Liver (tissue), 9 donors: Measurements from ENCODE around the gene EBF3. TPM values are rescaled to one million over a fixed set of nuclear protein-coding genes. Genes with fewer than 3 reads are reported as not detected.

Experiments
- DNase-seq: peaks from one replicate; pipeline ENCODE4 v3.0.0-alpha.2; 2017; ENCODE audit warnings: low spot score
- H3K27ac ChIP-seq, 2 donors: one replicate each; pipeline ENCODE4 v1.7.0; 2013; ENCODE audit warnings: inconsistent platforms in 2 of 2, low read length in 2 of 2, control low read depth in 1 of 2, low read depth in 1 of 2, mild to moderate bottlenecking in 1 of 2
- H3K27me3 ChIP-seq, 4 donors: one replicate each; pipeline versions ENCODE4 v1.6.1 to v1.7.0; 2013; ENCODE audit warnings: low read length in 3 of 4, inconsistent platforms in 1 of 4, mild to moderate bottlenecking in 1 of 4, moderate library complexity in 1 of 4; ENCODE audit not compliant: control insufficient read depth in 4 of 4, insufficient read depth in 4 of 4
- H3K36me3 ChIP-seq, 4 donors: one replicate each; pipeline versions ENCODE4 v1.6.1 to v1.7.0; 2013; ENCODE audit warnings: low read length in 3 of 4, mild to moderate bottlenecking in 3 of 4, low read depth in 1 of 4, moderate library complexity in 1 of 4; ENCODE audit not compliant: control insufficient read depth in 4 of 4, insufficient read depth in 3 of 4
- H3K4me1 ChIP-seq, 4 donors: one replicate each; pipeline versions ENCODE4 v1.6.1 to v1.7.0; 2013; ENCODE audit warnings: low read length in 3 of 4, mild to moderate bottlenecking in 3 of 4, moderate library complexity in 1 of 4; ENCODE audit not compliant: control insufficient read depth in 4 of 4, insufficient read depth in 4 of 4
- H3K4me3 ChIP-seq, 3 donors: one replicate each; pipeline versions ENCODE4 v1.6.1 to v1.7.0; 2013; ENCODE audit warnings: low read length in 3 of 3, control low read depth in 1 of 3, low read depth in 1 of 3, mild to moderate bottlenecking in 1 of 3
- H3K9ac ChIP-seq, 2 donors: one replicate each; pipeline ENCODE4 v1.7.0; 2013; ENCODE audit warnings: low read length in 2 of 2, mild to moderate bottlenecking in 2 of 2, moderate library complexity in 2 of 2, control low read depth in 1 of 2, low read depth in 1 of 2
- H3K9me3 ChIP-seq, 4 donors: one replicate each; pipeline versions ENCODE4 v1.6.1 to v1.7.0; 2013; ENCODE audit warnings: low read length in 3 of 4; ENCODE audit not compliant: control insufficient read depth in 4 of 4
- ATF3 ChIP-seq: IDR thresholded peaks from 2 replicates; pipeline ENCODE4 v1.6.1; 2016; ENCODE audit warnings: antibody characterized with exemption
- CTCF ChIP-seq: fragments of 150-350 bp; IDR thresholded peaks from 2 replicates; pipeline ENCODE4 v1.5.1; 2017; ENCODE audit warnings: improper control_type of control experiment, low read depth, low read length; ENCODE audit not compliant: missing input control
- EGR1 ChIP-seq, 2 donors: IDR thresholded peaks; 2 replicates each; pipeline ENCODE4 v1.6.1; 2016 to 2018; ENCODE audit warnings: antibody characterized with exemption in 2 of 2, low read depth in 2 of 2
- FOXA1 ChIP-seq: IDR thresholded peaks from 2 replicates; pipeline ENCODE4 v1.6.1; 2016; ENCODE audit warnings: antibody characterized with exemption
- FOXA2 ChIP-seq: IDR thresholded peaks from 2 replicates; pipeline ENCODE4 v1.6.1; 2016; ENCODE audit warnings: antibody characterized with exemption
- GABPA ChIP-seq, 2 donors: IDR thresholded peaks in 1 of 2; conservative IDR thresholded peaks in 1 of 2; 2 replicates each; pipeline ENCODE4 v1.6.1; 2016; ENCODE audit warnings: antibody characterized with exemption in 2 of 2, mild to moderate bottlenecking in 1 of 2, moderate library complexity in 1 of 2
- HNF4A ChIP-seq, 2 donors: conservative IDR thresholded peaks; 2 replicates each; pipeline ENCODE4 v1.6.1; 2016; ENCODE audit warnings: antibody characterized with exemption in 2 of 2, mild to moderate bottlenecking in 2 of 2
- HNF4G ChIP-seq: IDR thresholded peaks from 2 replicates; pipeline ENCODE4 v1.6.1; 2016; ENCODE audit warnings: antibody characterized with exemption
- JUND ChIP-seq, 2 donors: IDR thresholded peaks; 2 replicates each; pipeline ENCODE4 v1.6.1; 2016; ENCODE audit warnings: antibody characterized with exemption in 2 of 2
- MAX ChIP-seq: IDR thresholded peaks from 2 replicates; pipeline ENCODE4 v1.6.1; 2016; ENCODE audit warnings: antibody characterized with exemption
- NR2F2 ChIP-seq: IDR thresholded peaks from 2 replicates; pipeline ENCODE4 v1.6.1; 2016; ENCODE audit warnings: antibody characterized with exemption
- RAD21 ChIP-seq, 2 donors: IDR thresholded peaks; 2 replicates each; pipeline ENCODE4 v1.6.1; 2016; ENCODE audit warnings: antibody characterized with exemption in 2 of 2, mild to moderate bottlenecking in 2 of 2
- REST ChIP-seq: IDR thresholded peaks from 2 replicates; pipeline ENCODE4 v1.6.1; 2016; ENCODE audit warnings: antibody characterized with exemption, mild to moderate bottlenecking
- RXRA ChIP-seq, 2 donors: IDR thresholded peaks; 2 replicates each; pipeline ENCODE4 v1.6.1; 2017 to 2018; ENCODE audit warnings: antibody characterized with exemption in 2 of 2, mild to moderate bottlenecking in 1 of 2
- SP1 ChIP-seq: IDR thresholded peaks from 2 replicates; pipeline ENCODE4 v1.6.1; 2018; ENCODE audit warnings: antibody characterized with exemption, mild to moderate bottlenecking
- TAF1 ChIP-seq: conservative IDR thresholded peaks from 2 replicates; pipeline ENCODE4 v1.6.1; 2016; ENCODE audit warnings: antibody characterized with exemption, mild to moderate bottlenecking
- YY1 ChIP-seq: IDR thresholded peaks from 2 replicates; pipeline ENCODE4 v1.6.1; 2016; ENCODE audit warnings: antibody characterized with exemption, mild to moderate bottlenecking
- ZBTB33 ChIP-seq: IDR thresholded peaks from 2 replicates; pipeline ENCODE4 v1.6.1; 2016; ENCODE audit warnings: antibody characterized with exemption
- WGBS: extraction: QIAGEN DNeasy Blood & Tissue Kit; methylation state at CpG from one replicate; pipeline ENCODE4 v1.1.7; 2013; 5-methylcytosine and 5-hydroxymethylcytosine counted together
- polyA plus RNA-seq, 2 donors: library from polyadenylated mRNA; stranded (reverse) in 1 of 2; unstranded in 1 of 2; fragments of 200-250 nt in 1 of 2; fragments of >200 nt in 1 of 2; fragmentation: Nextera tagmentation in 1 of 2; extraction: Ambion mirVana in 1 of 2; gene quantifications; one replicate each; pipeline versions ENCODE4 v1.2.1 to v1.2.3, GENCODE V29; 2013 to 2015
- total RNA-seq, 2 donors: library from RNA; depleted of rRNA; stranded (reverse); fragments of >200 nt; gene quantifications; one replicate each; pipeline ENCODE4 v1.2.3, GENCODE V29; 2014
- donor health status: healthy.
- donor health status: healthy.
- donor health status: healthy.
- donor health status: healthy.
- donor health status: healthy.

Gene EBF3
- total and polyA plus RNA-seq, 4 donors, result 0.02 to 0.08 TPM; not detected in 2

GRCh38 chr10:129842031-129842430, 122.0 kb downstream of the EBF3 start:
- H3K36me3 ChIP-seq, result no peaks in the 10 kb centered on the region
- 96% methylated on average over 21 of the region's 21 CpGs for WGBS
- no peaks in the 10 kb centered on the region for H3K4me1 ChIP-seq
- no peak overlapping the region for H3K27ac ChIP-seq
- H3K4me3 ChIP-seq, result no peak overlapping the region
- TF ChIP-seq TAF1 (no peak), MAX (no peak), HNF4A (conservative IDR thresholded peaks at IDR 0.05) (no peak), FOXA1 (no peak), YY1 (no peak), GABPA (IDR thresholded peaks at IDR 0.05 in 1 of 2, conservative IDR thresholded peaks at IDR 0.05 in 1 of 2) (no peak), FOXA2 (no peak)
- H3K9ac ChIP-seq, result no peak overlapping the region
- H3K27me3 ChIP-seq, result no peaks in the 10 kb centered on the region
- H3K9me3 ChIP-seq, result no peaks in the 10 kb centered on the region
- no peak for DNase-seq

GRCh38 chr10:129841590-129841989, 122.5 kb downstream of the EBF3 start:
- H3K4me3 ChIP-seq, result no peak overlapping the region
- no peaks in the 10 kb centered on the region for H3K4me1 ChIP-seq
- 95% methylated on average over 9 of the region's 9 CpGs for WGBS
- H3K9ac ChIP-seq, result no peak overlapping the region
- H3K27me3 ChIP-seq, result no peaks in the 10 kb centered on the region
- no peaks in the 10 kb centered on the region for H3K9me3 ChIP-seq
- no peaks in the 10 kb centered on the region for H3K36me3 ChIP-seq
- no peak for DNase-seq
- H3K27ac ChIP-seq, result no peak overlapping the region
- TF ChIP-seq NR2F2 (no peak), ZBTB33 (no peak), TAF1 (no peak)

GRCh38 chr10:129841071-129841470, 123.0 kb downstream of the EBF3 start:
- H3K27me3 ChIP-seq, result no peaks in the 10 kb centered on the region
- no peak overlapping the region for H3K9ac ChIP-seq
- DNase-seq, result no peak
- H3K27ac ChIP-seq, result no peak overlapping the region
- 94% methylated on average over 16 of the region's 16 CpGs for WGBS
- no peaks in the 10 kb centered on the region for H3K4me1 ChIP-seq
- no peak overlapping the region for H3K4me3 ChIP-seq
- no peak for TF ChIP-seq FOXA1
- TF ChIP-seq ATF3, result no peak
- TF ChIP-seq SP1, result no peak
- no peak for TF ChIP-seq RAD21 (IDR thresholded peaks at IDR 0.05)
- no peak for TF ChIP-seq MAX
- TF ChIP-seq EGR1 (IDR thresholded peaks at IDR 0.05; ENCODE audit: low read depth in 2 of 2), result no peak
- TF ChIP-seq HNF4G, result no peak
- TF ChIP-seq JUND (IDR thresholded peaks at IDR 0.05), result no peak
- no peak for TF ChIP-seq TAF1
- no peak for TF ChIP-seq ZBTB33
- no peak for TF ChIP-seq FOXA2
- no peak for TF ChIP-seq YY1
- TF ChIP-seq CTCF, result no peak
- no peak for TF ChIP-seq REST
- no peak for TF ChIP-seq NR2F2
- TF ChIP-seq HNF4A (conservative IDR thresholded peaks at IDR 0.05), result no peak
- TF ChIP-seq GABPA (IDR thresholded peaks at IDR 0.05 in 1 of 2, conservative IDR thresholded peaks at IDR 0.05 in 1 of 2), result no peak
- TF ChIP-seq RXRA (IDR thresholded peaks at IDR 0.05), result no peak
- no peaks in the 10 kb centered on the region for H3K9me3 ChIP-seq
- H3K36me3 ChIP-seq, result no peaks in the 10 kb centered on the region
